Trophoblast cell (in vitro differentiated cells and primary cell): Measurements from ENCODE around the gene SLC13A3.

Experiments
- DNase-seq, 2 donors: peaks; one replicate each; pipeline ENCODE4 v3.0.0-alpha.2; 2016
- H2AFZ ChIP-seq: 2 replicates; pipeline ENCODE4 v1.6.1; 2013; ENCODE audit warnings: low read length, moderate library complexity, mild to moderate bottlenecking; ENCODE audit not compliant: insufficient read depth, poor library complexity
- H2AK5ac ChIP-seq: 2 replicates; pipeline ENCODE4 v1.6.1; 2013; ENCODE audit warnings: mild to moderate bottlenecking, low read length
- H2BK120ac ChIP-seq: 2 replicates; pipeline ENCODE4 v1.6.1; 2013; ENCODE audit warnings: low read length, mild to moderate bottlenecking, moderate library complexity; ENCODE audit not compliant: insufficient read depth, poor library complexity
- H2BK12ac ChIP-seq: 2 replicates; pipeline ENCODE4 v1.6.1; 2013; ENCODE audit warnings: mild to moderate bottlenecking, low read length, moderate library complexity
- H2BK5ac ChIP-seq: 2 replicates; pipeline ENCODE4 v1.6.1; 2013; ENCODE audit warnings: low read length, low read depth, moderate library complexity, mild to moderate bottlenecking; ENCODE audit not compliant: poor library complexity
- H3K14ac ChIP-seq: 2 replicates; pipeline ENCODE4 v1.6.1; 2013; ENCODE audit warnings: mild to moderate bottlenecking, low read length
- H3K18ac ChIP-seq: 2 replicates; pipeline ENCODE4 v1.6.1; 2013; ENCODE audit warnings: mild to moderate bottlenecking, low read length
- H3K23ac ChIP-seq: 2 replicates; pipeline ENCODE4 v1.6.1; 2013; ENCODE audit warnings: low read length
- H3K27ac ChIP-seq: 2 replicates; pipeline ENCODE4 v1.5.1; 2013; ENCODE audit warnings: low read depth, mild to moderate bottlenecking, inconsistent platforms, low read length, moderate library complexity
- H3K27me3 ChIP-seq: 2 replicates; pipeline ENCODE4 v1.6.1; 2013; ENCODE audit warnings: inconsistent platforms, mild to moderate bottlenecking, low read length, moderate library complexity; ENCODE audit not compliant: insufficient read depth
- H3K36me3 ChIP-seq, 2 experiments: 1 replicate in 1 of 2; 2 replicates in 1 of 2; pipeline ENCODE4 v1.6.1; 2013; ENCODE audit warnings: low read length in 2 of 2, mild to moderate bottlenecking in 2 of 2, moderate library complexity in 1 of 2; ENCODE audit not compliant: insufficient read depth in 2 of 2, control insufficient read depth in 1 of 2
- H3K4ac ChIP-seq: 2 replicates; pipeline ENCODE4 v1.6.1; 2013; ENCODE audit warnings: low read depth, mild to moderate bottlenecking, low read length, moderate library complexity
- H3K4me1 ChIP-seq, 2 experiments: 1 replicate in 1 of 2; 2 replicates in 1 of 2; pipeline ENCODE4 v1.6.1; 2013; ENCODE audit warnings: low read length in 2 of 2, mild to moderate bottlenecking in 2 of 2, moderate library complexity in 1 of 2; ENCODE audit not compliant: insufficient read depth in 2 of 2, control insufficient read depth in 1 of 2
- H3K4me2 ChIP-seq: 2 replicates; pipeline ENCODE4 v1.6.1; 2013; ENCODE audit warnings: inconsistent platforms, mild to moderate bottlenecking, low read length, moderate library complexity
- H3K4me3 ChIP-seq: 2 replicates; pipeline ENCODE4 v1.5.1; 2013; ENCODE audit warnings: mild to moderate bottlenecking, low read depth, low read length, inconsistent platforms
- H3K79me1 ChIP-seq: one replicate; pipeline ENCODE4 v1.6.1; 2013; ENCODE audit warnings: low read length
- H3K79me2 ChIP-seq: 2 replicates; pipeline ENCODE4 v1.6.1; 2013; ENCODE audit warnings: low read length, mild to moderate bottlenecking; ENCODE audit not compliant: control insufficient read depth, insufficient read depth, poor library complexity
- H3K9ac ChIP-seq: 2 replicates; pipeline ENCODE4 v1.6.1; 2013; ENCODE audit warnings: mild to moderate bottlenecking, low read length
- H3K9me3 ChIP-seq: 2 replicates; pipeline ENCODE4 v1.6.1; 2013; ENCODE audit warnings: low read depth, mild to moderate bottlenecking, control low read depth, inconsistent platforms, low read length; ENCODE audit not compliant: insufficient read depth
- H4K12ac ChIP-seq: 2 replicates; pipeline ENCODE4 v1.6.1; 2013; ENCODE audit warnings: low read depth, mild to moderate bottlenecking, low read length, moderate library complexity
- H4K8ac ChIP-seq: 2 replicates; pipeline ENCODE4 v1.6.1; 2013; ENCODE audit warnings: low read depth, mild to moderate bottlenecking, low read length, moderate library complexity
- H4K91ac ChIP-seq: one replicate; pipeline ENCODE4 v1.6.1; 2013; ENCODE audit warnings: low read depth, mild to moderate bottlenecking, low read length, moderate library complexity
- WGBS: extraction: QIAGEN DNeasy Blood & Tissue Kit; methylation state at CpG from one replicate; pipeline ENCODE4 v1.1.7; 2013; ENCODE audit warnings: missing lambda C conversion rate; ENCODE audit not compliant: insufficient read length, insufficient coverage; ENCODE audit errors: extremely low coverage; 5-methylcytosine and 5-hydroxymethylcytosine counted together

The SLC13A3 gene

GRCh38 chr20:46625875-46626373 lies 25.3 kb downstream of the SLC13A3 start:
- H3K27me3 ChIP-seq = no peaks in the 10 kb centered on the region
- H3K4ac ChIP-seq = no peak overlapping the region
- WGBS = no CpG with 5 or more reads among the region's 1 CpG
- no peak overlapping the region for H3K4me2 ChIP-seq
- H3K9ac ChIP-seq = no peak overlapping the region
- no peaks in the 10 kb centered on the region for H3K79me2 ChIP-seq
- peaks cover 2% of the 10 kb centered on the region for H3K9me3 ChIP-seq
- H3K23ac ChIP-seq = no peak overlapping the region
- no peak overlapping the region for H2BK12ac ChIP-seq
- no peak overlapping the region for H2BK120ac ChIP-seq
- H2BK5ac ChIP-seq = no peak overlapping the region
- H3K4me1 ChIP-seq = peaks cover 0 to 1% of the 10 kb centered on the region in 2 experiments
- H3K18ac ChIP-seq = no peak overlapping the region
- no peak overlapping the region for H3K27ac ChIP-seq
- H2AK5ac ChIP-seq = no peak overlapping the region
- no peaks in the 10 kb centered on the region for H3K79me1 ChIP-seq
- no peak overlapping the region for H3K4me3 ChIP-seq
- DNase-seq = no peak
- no peak overlapping the region for H2AFZ ChIP-seq
- no peak overlapping the region for H3K14ac ChIP-seq
- H3K36me3 ChIP-seq = no peaks in the 10 kb centered on the region
- H4K8ac ChIP-seq = no peak overlapping the region
- H4K12ac ChIP-seq = no peak overlapping the region
- no peak overlapping the region for H4K91ac ChIP-seq

DNA sequence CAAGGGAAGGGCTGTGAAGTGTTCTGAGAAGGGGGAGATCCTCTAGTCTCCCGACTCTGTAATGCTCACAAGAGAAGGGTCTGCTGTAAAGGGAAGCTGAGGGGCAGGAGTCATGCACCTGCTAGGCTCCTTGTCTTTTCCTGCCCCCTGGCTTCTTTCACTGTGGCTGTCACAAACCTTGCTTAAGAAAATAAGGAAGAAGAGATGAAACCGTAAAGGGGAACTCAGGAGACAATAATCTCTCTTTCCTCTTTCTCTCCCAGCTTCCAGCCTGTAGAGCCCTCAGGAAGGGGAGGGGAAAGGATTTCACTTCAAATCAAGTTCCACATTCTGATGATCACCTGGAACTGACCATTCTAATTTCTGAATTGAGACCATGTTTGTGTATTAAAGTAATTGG lies 26.3 kb downstream of the SLC13A3 start:
- no CpG with 5 or more reads among the region's 2 CpGs for WGBS
- Histone ChIP-seq H4K91ac (no peak overlapping the region), H3K79me1 (no peaks in the 10 kb centered on the region), H3K4me3 (no peak overlapping the region), H3K4me2 (no peak overlapping the region), H2BK120ac (no peak overlapping the region), H3K9ac (no peak overlapping the region), H2BK5ac (no peak overlapping the region), H3K4ac (no peak overlapping the region), H4K8ac (no peak overlapping the region), H2BK12ac (no peak overlapping the region), H3K23ac (no peak overlapping the region), H2AFZ (no peak overlapping the region), H3K36me3 (no peaks in the 10 kb centered on the region), H4K12ac (no peak overlapping the region), H3K18ac (no peak overlapping the region), H3K14ac (no peak overlapping the region), H3K9me3 (peaks cover 2% of the 10 kb centered on the region), H2AK5ac (no peak overlapping the region), H3K27me3 (no peaks in the 10 kb centered on the region), H3K79me2 (no peaks in the 10 kb centered on the region), H3K27ac (no peak overlapping the region), H3K4me1 (peaks cover 0 to 1% of the 10 kb centered on the region in 2 experiments)
- DNase-seq = no peak

GRCh38 chr20:46622165-46622564 lies 29.1 kb downstream of the SLC13A3 start:
- whole genome bisulfite sequencing = no CpG with 5 or more reads among the region's 1 CpG
- no peak overlapping the region for H3K18ac ChIP-seq

DNA sequence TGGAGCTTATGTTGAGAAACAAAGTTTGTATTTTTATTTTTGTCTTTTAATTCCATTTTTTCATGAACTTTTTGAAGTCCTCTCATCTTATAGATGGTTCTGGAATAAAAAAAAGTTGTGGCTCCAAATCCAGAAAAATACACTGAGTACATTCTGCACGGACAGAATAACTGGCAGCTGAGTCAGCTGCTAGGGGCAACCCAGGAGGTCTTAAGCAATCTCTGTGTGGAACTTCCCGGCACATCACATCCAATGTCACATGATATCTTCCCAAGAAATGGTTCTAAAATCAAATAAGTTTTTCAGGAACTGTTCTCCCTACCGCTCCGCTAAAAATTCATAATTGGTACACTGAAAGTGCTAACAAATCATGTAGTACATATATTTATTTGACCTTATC lies 29.8 kb downstream of the SLC13A3 start:
- H3K4me3 ChIP-seq = no peak overlapping the region
- H4K91ac ChIP-seq = no peak overlapping the region
- H2BK120ac ChIP-seq = no peak overlapping the region
- no peak overlapping the region for H3K4ac ChIP-seq
- H2AFZ ChIP-seq = no peak overlapping the region
- no peak overlapping the region for H3K4me2 ChIP-seq
- no peaks in the 10 kb centered on the region for H3K79me1 ChIP-seq
- H3K79me2 ChIP-seq = no peaks in the 10 kb centered on the region
- no peak overlapping the region for H3K14ac ChIP-seq
- H3K9ac ChIP-seq = no peak overlapping the region
- no peak overlapping the region for H4K8ac ChIP-seq
- peaks cover 2% of the 10 kb centered on the region for H3K9me3 ChIP-seq
- no peak overlapping the region for H2BK12ac ChIP-seq
- no peak overlapping the region for H3K23ac ChIP-seq
- H3K18ac ChIP-seq = no peak overlapping the region
- no peaks in the 10 kb centered on the region for H3K27me3 ChIP-seq
- H3K36me3 ChIP-seq = no peaks in the 10 kb centered on the region
- no CpG with 5 or more reads among the region's 4 CpGs for WGBS
- H2AK5ac ChIP-seq = no peak overlapping the region
- peaks cover 0 to 1% of the 10 kb centered on the region in 2 experiments for H3K4me1 ChIP-seq
- DNase-seq = peak; percentile 38 to 65
- no peak overlapping the region for H3K27ac ChIP-seq
- no peak overlapping the region for H2BK5ac ChIP-seq
- no peak overlapping the region for H4K12ac ChIP-seq

More at GRCh38 chr20:46622165-46622564, 29.1 kb downstream of the SLC13A3 start:
- no peak overlapping the region for H4K8ac ChIP-seq
- no peaks in the 10 kb centered on the region for H3K27me3 ChIP-seq
- H2AFZ ChIP-seq = no peak overlapping the region
- no peak overlapping the region for H2BK12ac ChIP-seq
- no peak overlapping the region for H2BK120ac ChIP-seq
- no peak overlapping the region for H3K4me3 ChIP-seq
- H2BK5ac ChIP-seq = no peak overlapping the region
- H3K79me1 ChIP-seq = no peaks in the 10 kb centered on the region
- no peak overlapping the region for H3K4ac ChIP-seq
- H3K9ac ChIP-seq = no peak overlapping the region
- H3K9me3 ChIP-seq = peaks cover 2% of the 10 kb centered on the region
- no peak overlapping the region for H3K23ac ChIP-seq
- H4K91ac ChIP-seq = no peak overlapping the region
- H2AK5ac ChIP-seq = no peak overlapping the region
- H3K14ac ChIP-seq = no peak overlapping the region
- no peaks in the 10 kb centered on the region for H3K36me3 ChIP-seq
- H3K27ac ChIP-seq = no peak overlapping the region
- H4K12ac ChIP-seq = no peak overlapping the region
- H3K4me2 ChIP-seq = no peak overlapping the region
- no peaks in the 10 kb centered on the region for H3K79me2 ChIP-seq
- H3K4me1 ChIP-seq = peaks cover 0 to 1% of the 10 kb centered on the region in 2 experiments
- DNase-seq = no peak
